ENCODE measurements around the gene LMAN2.

The LMAN2 gene

GRCh38 chr5:177330991-177331842, 20.3 kb downstream of the LMAN2 start:
- H3K9me3 ChIP-seq (ENCODE audit: control insufficient read depth, low read length) = no peaks in the 10 kb centered on the region
- H3K4me3 ChIP-seq (ENCODE audit: low read length) = no peak overlapping the region
- H3K36me3 ChIP-seq (ENCODE audit: control insufficient read depth, insufficient read depth, low read length, severe bottlenecking) = peaks cover 65% of the 10 kb centered on the region
- peaks cover 12% of the 10 kb centered on the region for H3K4me1 ChIP-seq (ENCODE audit: control insufficient read depth, insufficient read depth, low read length)
- no peak for DNase-seq (ENCODE audit: low read depth)
- H3K9ac ChIP-seq (ENCODE audit: low read length) = no peak overlapping the region
- no peaks in the 10 kb centered on the region for H3K27me3 ChIP-seq (replicated peaks; ENCODE audit: control insufficient read depth, insufficient read depth, low read length)

- no peak overlapping the region for H3K9ac ChIP-seq (ENCODE audit: low read length)
Measured at GRCh38 chr5:177329883-177330282, 21.6 kb downstream of the LMAN2 start.

GRCh38 chr5:177328545-177329231, 22.8 kb downstream of the LMAN2 start:
- H3K9me3 ChIP-seq (ENCODE audit: control insufficient read depth, low read length) = no peaks in the 10 kb centered on the region
- no peaks in the 10 kb centered on the region for H3K27me3 ChIP-seq (replicated peaks; ENCODE audit: control insufficient read depth, insufficient read depth, low read length)
- H3K4me1 ChIP-seq (ENCODE audit: control insufficient read depth, insufficient read depth, low read length) = peaks cover 18% of the 10 kb centered on the region
- H3K36me3 ChIP-seq (ENCODE audit: control insufficient read depth, insufficient read depth, low read length, severe bottlenecking) = peaks cover 39% of the 10 kb centered on the region
- DNase-seq (ENCODE audit: low read depth) = no peak
- no peak overlapping the region for H3K4me3 ChIP-seq (ENCODE audit: low read length)
- H3K9ac ChIP-seq (ENCODE audit: low read length) = no peak overlapping the region

More at GRCh38 chr5:177329883-177330282, 21.6 kb downstream of the LMAN2 start:
- Histone ChIP-seq H3K9me3 (ENCODE audit: control insufficient read depth, low read length) (no peaks in the 10 kb centered on the region), H3K36me3 (ENCODE audit: control insufficient read depth, insufficient read depth, low read length, severe bottlenecking) (peaks cover 51% of the 10 kb centered on the region), H3K4me1 (ENCODE audit: control insufficient read depth, insufficient read depth, low read length) (peaks cover 18% of the 10 kb centered on the region), H3K4me3 (ENCODE audit: low read length) (no peak overlapping the region), H3K27me3 (replicated peaks; ENCODE audit: control insufficient read depth, insufficient read depth, low read length) (no peaks in the 10 kb centered on the region)
- DNase-seq (ENCODE audit: low read depth) = no peak

DNA sequence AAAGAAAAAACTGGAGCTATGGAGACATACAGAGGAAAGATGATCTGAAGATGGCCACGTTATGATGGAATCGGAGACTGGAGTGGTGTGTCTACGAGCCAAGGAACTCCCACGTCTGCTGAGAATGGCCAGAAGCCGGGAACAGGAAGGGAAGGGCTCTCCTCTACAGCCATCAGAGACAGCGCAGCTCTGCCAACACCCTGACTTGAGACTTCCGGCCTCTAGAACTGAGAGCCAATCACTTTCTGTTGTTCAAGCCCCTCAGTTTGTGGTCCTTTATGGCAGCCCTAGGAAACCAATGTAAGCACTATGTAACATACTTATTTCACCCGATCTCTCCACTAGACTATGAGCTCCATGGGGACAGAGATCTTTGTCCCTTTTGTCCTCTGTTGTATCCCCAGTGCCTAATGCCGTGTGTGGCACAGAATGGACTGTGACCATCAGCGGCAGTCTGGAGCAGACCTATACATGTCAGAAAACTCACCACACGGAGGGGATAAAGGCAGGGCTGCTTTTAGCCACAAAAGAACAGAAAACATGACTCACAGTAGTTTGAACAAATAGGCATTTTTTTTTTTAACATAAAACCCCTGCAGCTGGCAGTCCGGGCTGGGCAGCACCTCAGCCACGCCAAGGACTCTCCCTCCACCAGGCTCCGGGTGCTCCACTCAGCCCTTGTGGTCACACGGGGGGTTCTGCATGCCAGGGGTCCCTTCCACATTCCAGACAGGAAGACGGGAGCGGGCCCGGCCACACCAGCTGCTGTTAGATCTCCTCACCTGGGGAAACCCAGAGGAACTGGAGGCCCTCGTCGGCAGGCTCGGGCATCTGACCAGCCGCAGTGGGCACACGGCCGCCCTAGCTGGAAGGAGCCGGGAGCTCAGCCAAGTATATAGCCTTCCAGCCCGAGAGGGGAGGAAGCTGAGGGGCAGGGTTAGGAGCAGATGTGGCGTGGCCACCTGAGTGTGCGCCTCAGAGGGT, 23.6 kb downstream of the LMAN2 start:
- no peaks in the 10 kb centered on the region for H3K27me3 ChIP-seq (replicated peaks; ENCODE audit: control insufficient read depth, insufficient read depth, low read length)
- H3K4me3 ChIP-seq (ENCODE audit: low read length) = no peak overlapping the region
- H3K4me1 ChIP-seq (ENCODE audit: control insufficient read depth, insufficient read depth, low read length) = peaks cover 18% of the 10 kb centered on the region
- H3K36me3 ChIP-seq (ENCODE audit: control insufficient read depth, insufficient read depth, low read length, severe bottlenecking) = peaks cover 31% of the 10 kb centered on the region
- H3K9me3 ChIP-seq (ENCODE audit: control insufficient read depth, low read length) = no peaks in the 10 kb centered on the region
- no peak for DNase-seq (ENCODE audit: low read depth)
- no peak overlapping the region for H3K9ac ChIP-seq (ENCODE audit: low read length)

DNA sequence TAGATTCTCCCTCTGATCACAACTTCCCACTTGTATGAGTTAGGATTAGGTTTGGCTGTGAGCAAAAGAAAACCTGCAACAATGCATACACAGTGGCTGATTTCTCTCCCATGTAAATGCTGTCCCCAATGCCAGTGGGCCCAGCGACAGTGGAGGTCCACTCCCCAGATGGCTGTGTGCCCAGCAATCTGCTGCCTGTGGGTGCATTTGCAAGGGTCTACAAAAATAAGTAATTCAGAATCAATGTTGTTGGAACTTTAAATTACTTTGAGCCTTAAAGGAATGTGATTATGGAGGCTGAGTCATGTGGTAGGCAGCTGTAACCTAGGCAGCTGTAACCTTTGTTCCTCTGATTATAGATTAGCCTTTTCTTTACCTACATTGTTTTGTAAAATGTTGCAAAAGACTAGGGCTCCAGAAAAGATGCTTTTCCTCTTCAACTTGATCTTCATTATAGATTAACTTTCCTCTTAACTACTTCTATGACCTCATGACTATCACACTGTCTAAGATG, 25.5 kb downstream of the LMAN2 start:
- Histone ChIP-seq H3K36me3 (ENCODE audit: control insufficient read depth, insufficient read depth, low read length, severe bottlenecking) (peaks cover 15% of the 10 kb centered on the region), H3K9ac (ENCODE audit: low read length) (no peak overlapping the region), H3K4me3 (ENCODE audit: low read length) (no peak overlapping the region), H3K9me3 (ENCODE audit: control insufficient read depth, low read length) (no peaks in the 10 kb centered on the region), H3K27me3 (replicated peaks; ENCODE audit: control insufficient read depth, insufficient read depth, low read length) (no peaks in the 10 kb centered on the region), H3K4me1 (ENCODE audit: control insufficient read depth, insufficient read depth, low read length) (peaks cover 18% of the 10 kb centered on the region)
- no peak for DNase-seq (ENCODE audit: low read depth)

DNA sequence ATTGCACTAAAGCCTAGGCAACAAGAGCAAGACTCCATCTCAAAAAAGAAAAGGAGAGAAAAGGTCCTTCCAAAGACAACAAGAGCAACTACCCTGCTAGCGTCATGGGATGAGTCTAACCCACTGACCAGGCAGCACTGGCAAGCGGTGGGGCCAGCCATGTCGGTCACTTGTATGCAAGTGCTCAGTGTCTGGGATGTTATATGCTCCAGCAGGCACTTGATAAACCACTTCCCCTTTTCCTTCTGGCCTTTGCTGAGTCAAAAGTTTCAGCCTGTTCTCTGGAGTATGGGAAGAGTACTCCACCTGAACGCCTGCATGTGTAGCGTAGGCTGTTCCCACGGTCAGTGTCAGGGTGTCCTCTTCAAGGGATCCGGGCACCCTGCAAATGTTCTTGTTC, 30.6 kb downstream of the LMAN2 start:
- Histone ChIP-seq H3K9ac (ENCODE audit: low read length) (no peak overlapping the region), H3K4me1 (ENCODE audit: control insufficient read depth, insufficient read depth, low read length) (peaks cover 3% of the 10 kb centered on the region), H3K36me3 (ENCODE audit: control insufficient read depth, insufficient read depth, low read length, severe bottlenecking) (peaks cover 10% of the 10 kb centered on the region), H3K27me3 (replicated peaks; ENCODE audit: control insufficient read depth, insufficient read depth, low read length) (no peaks in the 10 kb centered on the region), H3K9me3 (ENCODE audit: control insufficient read depth, low read length) (no peaks in the 10 kb centered on the region), H3K4me3 (ENCODE audit: low read length) (no peak overlapping the region)
- no peak for DNase-seq (ENCODE audit: low read depth)

GRCh38 chr5:177319913-177320588, 31.4 kb downstream of the LMAN2 start:
- Histone ChIP-seq H3K36me3 (ENCODE audit: control insufficient read depth, insufficient read depth, low read length, severe bottlenecking) (peaks cover 10% of the 10 kb centered on the region), H3K9me3 (ENCODE audit: control insufficient read depth, low read length) (no peaks in the 10 kb centered on the region), H3K4me3 (ENCODE audit: low read length) (no peak overlapping the region), H3K9ac (ENCODE audit: low read length) (no peak overlapping the region), H3K4me1 (ENCODE audit: control insufficient read depth, insufficient read depth, low read length) (no peaks in the 10 kb centered on the region), H3K27me3 (replicated peaks; ENCODE audit: control insufficient read depth, insufficient read depth, low read length) (no peaks in the 10 kb centered on the region)
- no peak for DNase-seq (ENCODE audit: low read depth)

DNA sequence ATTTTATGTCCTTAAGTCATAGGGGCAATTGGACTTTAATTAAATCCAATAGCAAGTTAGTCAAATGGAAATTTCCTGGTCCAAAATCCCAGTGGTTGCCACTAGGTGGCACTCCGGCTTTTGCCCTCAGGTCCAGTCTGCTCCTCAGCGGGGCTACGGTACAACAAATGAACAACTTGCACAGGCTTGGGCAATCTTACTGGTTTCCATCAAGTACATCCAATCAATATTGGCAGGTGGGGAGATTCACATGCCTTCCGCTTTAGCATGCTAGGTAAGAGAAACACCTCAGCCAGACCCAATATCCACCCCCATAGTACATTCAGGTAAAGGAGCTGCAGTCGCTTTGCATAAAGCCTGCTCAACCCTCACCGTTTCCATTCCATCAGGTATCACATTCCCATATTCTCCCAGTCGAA, 33.5 kb downstream of the LMAN2 start:
- Histone ChIP-seq H3K4me3 (ENCODE audit: low read length) (no peak overlapping the region), H3K9me3 (ENCODE audit: control insufficient read depth, low read length) (no peaks in the 10 kb centered on the region), H3K36me3 (ENCODE audit: control insufficient read depth, insufficient read depth, low read length, severe bottlenecking) (peaks cover 10% of the 10 kb centered on the region), H3K9ac (ENCODE audit: low read length) (no peak overlapping the region), H3K27me3 (replicated peaks; ENCODE audit: control insufficient read depth, insufficient read depth, low read length) (no peaks in the 10 kb centered on the region), H3K4me1 (ENCODE audit: control insufficient read depth, insufficient read depth, low read length) (no peaks in the 10 kb centered on the region)
- DNase-seq (ENCODE audit: low read depth) = peak; percentile 86

DNA sequence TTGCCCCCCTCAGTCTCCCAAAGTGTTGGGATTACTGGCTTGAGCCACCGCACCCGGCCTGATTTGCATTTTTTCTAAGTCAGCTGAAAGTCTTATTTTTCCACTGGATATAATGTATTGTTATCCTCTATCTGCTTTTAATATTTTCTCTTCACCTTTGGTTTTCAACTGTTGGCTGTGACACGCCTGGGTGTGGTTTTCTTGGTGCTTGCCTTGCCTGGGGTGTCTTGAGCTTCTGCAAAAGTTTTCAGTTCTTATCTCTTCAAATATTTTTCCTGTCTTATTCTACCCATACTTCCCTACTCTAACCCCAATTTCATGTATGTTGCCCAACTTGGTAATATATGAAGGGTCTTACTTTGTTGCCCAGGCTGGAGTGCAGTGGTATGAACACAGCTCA, 35.5 kb downstream of the LMAN2 start:
- no peaks in the 10 kb centered on the region for H3K27me3 ChIP-seq (replicated peaks; ENCODE audit: control insufficient read depth, insufficient read depth, low read length)
- DNase-seq (ENCODE audit: low read depth) = no peak
- H3K4me1 ChIP-seq (ENCODE audit: control insufficient read depth, insufficient read depth, low read length) = peaks cover 4% of the 10 kb centered on the region
- no peak overlapping the region for H3K4me3 ChIP-seq (ENCODE audit: low read length)
- peaks cover 10% of the 10 kb centered on the region for H3K36me3 ChIP-seq (ENCODE audit: control insufficient read depth, insufficient read depth, low read length, severe bottlenecking)
- H3K9me3 ChIP-seq (ENCODE audit: control insufficient read depth, low read length) = no peaks in the 10 kb centered on the region
- no peak overlapping the region for H3K9ac ChIP-seq (ENCODE audit: low read length)

DNA sequence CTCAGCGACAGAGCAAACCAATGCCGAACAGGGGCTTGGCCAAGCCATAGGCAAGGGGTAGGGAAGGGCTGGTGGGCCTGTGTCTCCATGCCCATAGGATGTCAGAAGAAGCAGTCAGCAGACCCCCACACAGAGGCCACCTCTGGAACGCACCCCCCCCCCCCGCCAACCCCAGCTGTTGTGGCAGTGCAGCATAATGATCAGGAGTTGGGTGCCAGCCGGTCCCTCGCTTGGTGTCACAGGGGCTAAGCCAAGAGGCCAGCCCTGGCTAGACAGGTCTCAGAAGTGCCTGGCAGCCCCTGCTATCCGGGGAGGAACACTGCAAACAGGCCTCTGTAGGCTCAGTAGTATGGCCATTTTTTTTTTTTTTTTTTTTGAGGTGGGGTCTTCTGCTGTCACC, 36.1 kb downstream of the LMAN2 start:
- Histone ChIP-seq H3K27me3 (replicated peaks; ENCODE audit: control insufficient read depth, insufficient read depth, low read length) (no peaks in the 10 kb centered on the region), H3K9ac (ENCODE audit: low read length) (no peak overlapping the region), H3K4me3 (ENCODE audit: low read length) (no peak overlapping the region), H3K36me3 (ENCODE audit: control insufficient read depth, insufficient read depth, low read length, severe bottlenecking) (peaks cover 10% of the 10 kb centered on the region), H3K4me1 (ENCODE audit: control insufficient read depth, insufficient read depth, low read length) (peaks cover 4% of the 10 kb centered on the region), H3K9me3 (ENCODE audit: control insufficient read depth, low read length) (no peaks in the 10 kb centered on the region)
- no peak for DNase-seq (ENCODE audit: low read depth)

Measured in adipocyte (in vitro differentiated cells).